Peyer's patch (tissue), 4 donors: ENCODE results near the gene HSPG2. TPM values are rescaled to one million over a fixed set of nuclear protein-coding genes. Genes with fewer than 3 reads are reported as not detected.
"Not testable (repeated sequence)": the region's sequence is repeated elsewhere in the genome, so short reads cannot be mapped to it uniquely, and the experiment has no call there.

Source experiments
- DNase-seq, 3 donors: peaks; one replicate each; pipeline ENCODE4 v3.0.0-alpha.2; 2017 to 2019
- H3K27ac ChIP-seq, 4 donors: fragments of 200-600 bp; sonication (generic); one replicate each; pipeline ENCODE4 v1.5.1; 2016 to 2019
- H3K27me3 ChIP-seq, 2 donors: fragments of 200-600 bp; sonication (generic); one replicate each; pipeline ENCODE4 v1.5.1; 2019
- H3K36me3 ChIP-seq, 3 donors: fragments of 200-600 bp; sonication (generic); one replicate each; pipeline ENCODE4 v1.5.1; 2016 to 2019
- H3K4me1 ChIP-seq, 4 donors: fragments of 200-600 bp; sonication (generic); one replicate each; pipeline ENCODE4 v1.5.1; 2016 to 2019
- H3K4me3 ChIP-seq, 4 donors: fragments of 200-600 bp; sonication (generic); 1 replicate in 3 of 4; 2 replicates in 1 of 4; pipeline ENCODE4 v1.5.1; 2016 to 2019; ENCODE audit warnings: mild to moderate bottlenecking in 1 of 4
- H3K9me3 ChIP-seq, 4 donors: fragments of 200-600 bp; sonication (generic); one replicate each; pipeline ENCODE4 v1.5.1; 2016 to 2019; ENCODE audit warnings: mild to moderate bottlenecking in 1 of 4
- CTCF ChIP-seq, 6 experiments: fragments of 450-650 bp in 4 of 6; fragments of 200-600 bp in 2 of 6; sonication (generic) in 1 of 6; IDR thresholded peaks; one replicate each; pipeline ENCODE4 v1.5.1; 2017 to 2019; ENCODE audit warnings: antibody characterized with exemption in 6 of 6, mild to moderate bottlenecking in 3 of 6, moderate library complexity in 1 of 6
- POLR2A ChIP-seq, 2 donors: fragments of 450-650 bp; IDR thresholded peaks; one replicate each; pipeline ENCODE4 v1.5.1; 2017; ENCODE audit warnings: antibody characterized with exemption in 2 of 2, mild to moderate bottlenecking in 2 of 2, moderate library complexity in 2 of 2
- total RNA-seq, 4 donors: library from RNA; depleted of rRNA; stranded (reverse); fragments of >200 nt; gene quantifications; one replicate each; pipeline ENCODE4 v1.1.0, GENCODE V29; 2016

Gene HSPG2
- total RNA-seq, 4 donors from 2014 or later, result 68.7 to 199 (median 122) TPM

- not testable (repeated sequence) for DNase-seq, H3K27me3 ChIP-seq, H3K36me3 ChIP-seq, H3K27ac ChIP-seq, H3K4me3 ChIP-seq, H3K4me1 ChIP-seq, H3K9me3 ChIP-seq
These were observed 32.0 kb upstream of the HSPG2 start for GRCh38 chr1:21969066-21969465.

GRCh38 chr1:21967216-21967615 lies 30.1 kb upstream of the HSPG2 start:
- H3K27ac ChIP-seq, H3K36me3 ChIP-seq, DNase-seq, H3K9me3 ChIP-seq, H3K4me3 ChIP-seq, H3K27me3 ChIP-seq, H3K4me1 ChIP-seq: not testable (repeated sequence)

- H3K36me3 ChIP-seq, result no peaks in the 10 kb centered on the region
- H3K27ac ChIP-seq, result no peak overlapping the region
- no peaks in the 10 kb centered on the region for H3K27me3 ChIP-seq
- no peak for DNase-seq
- no peak for TF ChIP-seq CTCF (IDR thresholded peaks at IDR 0.05)
- TF ChIP-seq POLR2A (IDR thresholded peaks at IDR 0.05), result no peak
- H3K4me3 ChIP-seq, result no peak overlapping the region
- no peaks in the 10 kb centered on the region for H3K9me3 ChIP-seq
- H3K4me1 ChIP-seq, result peaks cover 0 to 5% (median 0%) of the 10 kb centered on the region in 4 donors
These were observed 29.3 kb upstream of the HSPG2 start for GRCh38 chr1:21966247-21967000.

GRCh38 chr1:21963477-21964217 lies 26.5 kb upstream of the HSPG2 start:
- H3K27me3 ChIP-seq, result no peaks in the 10 kb centered on the region
- H3K4me1 ChIP-seq, result peaks cover 0 to 5% (median 0%) of the 10 kb centered on the region in 4 donors
- TF ChIP-seq POLR2A (IDR thresholded peaks at IDR 0.05) (no peak), CTCF (IDR thresholded peaks at IDR 0.05) (peak; percentile 80 to 94 (median 91))
- no peaks in the 10 kb centered on the region for H3K9me3 ChIP-seq
- no peaks in the 10 kb centered on the region for H3K36me3 ChIP-seq
- no peak overlapping the region for H3K4me3 ChIP-seq
- peak; percentile 77 to 92 (median 91) for DNase-seq
- H3K27ac ChIP-seq, result no peak overlapping the region

GRCh38 chr1:21961799-21962198 lies 24.7 kb upstream of the HSPG2 start:
- H3K36me3 ChIP-seq, result no peaks in the 10 kb centered on the region
- peaks cover 0 to 13% (median 3%) of the 10 kb centered on the region in 4 donors for H3K4me1 ChIP-seq
- H3K4me3 ChIP-seq, result no peak overlapping the region
- no peaks in the 10 kb centered on the region for H3K27me3 ChIP-seq
- no peak for TF ChIP-seq CTCF (IDR thresholded peaks at IDR 0.05)
- TF ChIP-seq POLR2A (IDR thresholded peaks at IDR 0.05), result no peak
- no peaks in the 10 kb centered on the region for H3K9me3 ChIP-seq
- no peak for DNase-seq
- H3K27ac ChIP-seq, result no peak overlapping the region

GRCh38 chr1:21961337-21961736 lies 24.2 kb upstream of the HSPG2 start:
- no peak overlapping the region for H3K4me3 ChIP-seq
- no peaks in the 10 kb centered on the region for H3K36me3 ChIP-seq
- peaks cover 0 to 17% (median 8%) of the 10 kb centered on the region in 4 donors for H3K4me1 ChIP-seq
- no peaks in the 10 kb centered on the region for H3K9me3 ChIP-seq
- no peak for TF ChIP-seq CTCF (IDR thresholded peaks at IDR 0.05)
- no peak for TF ChIP-seq POLR2A (IDR thresholded peaks at IDR 0.05)
- H3K27ac ChIP-seq, result no peak overlapping the region
- no peak for DNase-seq
- H3K27me3 ChIP-seq, result no peaks in the 10 kb centered on the region
